Mesendoderm (in vitro differentiated cells): ENCODE results near the gene MYCL.

Source experiments
- DNase-seq: peaks from one replicate; pipeline ENCODE4 v3.0.0; 2013
- H2AK5ac ChIP-seq: 2 replicates; pipeline ENCODE4 v1.6.1; 2013; ENCODE audit warnings: low read length, inconsistent platforms
- H2BK120ac ChIP-seq: 2 replicates; pipeline ENCODE4 v1.6.1; 2013; ENCODE audit warnings: low read depth, mild to moderate bottlenecking, low read length, moderate library complexity, mixed read lengths
- H2BK15ac ChIP-seq: replicated peaks from 2 replicates; pipeline ENCODE4 v1.6.1; 2013; ENCODE audit warnings: low read depth, mild to moderate bottlenecking, moderate library complexity
- H2BK5ac ChIP-seq: 2 replicates; pipeline ENCODE4 v1.6.1; 2013; ENCODE audit warnings: low read length, inconsistent platforms
- H3K18ac ChIP-seq: 2 replicates; pipeline ENCODE4 v1.6.1; 2013; ENCODE audit warnings: mild to moderate bottlenecking, low read length, mixed read lengths
- H3K23ac ChIP-seq: one replicate; pipeline ENCODE4 v1.6.1; 2013; ENCODE audit warnings: low read length
- H3K27ac ChIP-seq: 2 replicates; pipeline ENCODE4 v1.5.1; 2013; ENCODE audit warnings: low read depth, mild to moderate bottlenecking, inconsistent platforms, low read length, moderate library complexity
- H3K27me3 ChIP-seq: 2 replicates; pipeline ENCODE4 v1.6.1; 2013; ENCODE audit warnings: low read length, control low read depth, mild to moderate bottlenecking, inconsistent platforms; ENCODE audit not compliant: insufficient read depth, poor library complexity
- H3K36me3 ChIP-seq: 2 replicates; pipeline ENCODE4 v1.6.1; 2013; ENCODE audit warnings: low read length, inconsistent platforms; ENCODE audit not compliant: control insufficient read depth, insufficient read depth
- H3K4ac ChIP-seq: one replicate; pipeline ENCODE4 v1.6.1; 2013; ENCODE audit warnings: low read depth, mild to moderate bottlenecking, low read length, moderate library complexity
- H3K4me1 ChIP-seq: 2 replicates; pipeline ENCODE4 v1.6.1; 2013; ENCODE audit warnings: low read depth, low read length, inconsistent platforms; ENCODE audit not compliant: control insufficient read depth
- H3K4me2 ChIP-seq: 2 replicates; pipeline ENCODE4 v1.6.1; 2013; ENCODE audit warnings: low read length
- H3K4me3 ChIP-seq: 2 replicates; pipeline ENCODE4 v1.5.1; 2013; ENCODE audit warnings: mild to moderate bottlenecking, low read length
- H3K56ac ChIP-seq: one replicate; pipeline ENCODE4 v1.6.1; 2013; ENCODE audit warnings: low read length
- H3K79me1 ChIP-seq: 2 replicates; pipeline ENCODE4 v1.6.1; 2013; ENCODE audit warnings: low read length, inconsistent platforms
- H3K79me2 ChIP-seq: 2 replicates; pipeline ENCODE4 v1.6.1; 2013; ENCODE audit warnings: mild to moderate bottlenecking, low read length; ENCODE audit not compliant: control insufficient read depth, insufficient read depth
- H3K9ac ChIP-seq: 2 replicates; pipeline ENCODE4 v1.6.1; 2013; ENCODE audit warnings: low read length, inconsistent platforms
- H4K5ac ChIP-seq: one replicate; pipeline ENCODE4 v1.6.1; 2013; ENCODE audit warnings: low read length
- H4K8ac ChIP-seq: one replicate; pipeline ENCODE4 v1.6.1; 2013; ENCODE audit warnings: low read depth, mild to moderate bottlenecking, control low read depth, low read length, moderate library complexity
- WGBS: extraction: QIAGEN DNeasy Blood & Tissue Kit; methylation state at CpG from one replicate; pipeline ENCODE4 v1.1.7; 2013; ENCODE audit warnings: low lambda C conversion rate, missing lambda C conversion rate; ENCODE audit not compliant: insufficient coverage; ENCODE audit errors: extremely low coverage; 5-methylcytosine and 5-hydroxymethylcytosine counted together

MYCL gene

GRCh38 chr1:39858315-39858714, 43.4 kb downstream of the MYCL start:
- no peak overlapping the region for H2BK120ac ChIP-seq
- no peaks in the 10 kb centered on the region for H3K4me1 ChIP-seq
- H3K27ac ChIP-seq = no peak overlapping the region
- H3K36me3 ChIP-seq = no peaks in the 10 kb centered on the region
- H3K56ac ChIP-seq = no peak overlapping the region
- H3K4me3 ChIP-seq = no peak overlapping the region
- no peak overlapping the region for H3K9ac ChIP-seq
- no peak overlapping the region for H2BK15ac ChIP-seq
- H3K4ac ChIP-seq = no peak overlapping the region
- H3K4me2 ChIP-seq = no peak overlapping the region
- no peak overlapping the region for H4K5ac ChIP-seq
- H3K79me2 ChIP-seq = peaks cover 17% of the 10 kb centered on the region
- no peak overlapping the region for H3K18ac ChIP-seq
- H3K23ac ChIP-seq = no peak overlapping the region
- H3K79me1 ChIP-seq = peaks cover 9% of the 10 kb centered on the region
- WGBS = no CpG with 5 or more reads among the region's 3 CpGs
- no peak for DNase-seq
- no peak overlapping the region for H2BK5ac ChIP-seq
- no peak overlapping the region for H2AK5ac ChIP-seq
- no peaks in the 10 kb centered on the region for H3K27me3 ChIP-seq
- no peak overlapping the region for H4K8ac ChIP-seq

- Histone ChIP-seq H3K23ac (no peak overlapping the region), H3K18ac (no peak overlapping the region), H3K27me3 (no peaks in the 10 kb centered on the region), H2BK5ac (no peak overlapping the region), H3K56ac (no peak overlapping the region), H3K79me2 (peaks cover 10% of the 10 kb centered on the region), H2BK120ac (no peak overlapping the region), H2AK5ac (no peak overlapping the region), H3K4ac (no peak overlapping the region), H3K4me3 (no peak overlapping the region), H3K4me1 (no peaks in the 10 kb centered on the region), H3K27ac (no peak overlapping the region), H3K79me1 (peaks cover 10% of the 10 kb centered on the region), H3K9ac (no peak overlapping the region), H3K4me2 (no peak overlapping the region), H2BK15ac (no peak overlapping the region), H3K36me3 (no peaks in the 10 kb centered on the region), H4K5ac (no peak overlapping the region), H4K8ac (no peak overlapping the region)
- DNase-seq = no peak
- WGBS = no CpG with 5 or more reads among the region's 3 CpGs
These were observed 44.4 kb downstream of the MYCL start for GRCh38 chr1:39857126-39857878.

GRCh38 chr1:39854738-39855137, 47.0 kb downstream of the MYCL start:
- Histone ChIP-seq H3K18ac (no peak overlapping the region), H3K79me1 (peaks cover 10% of the 10 kb centered on the region), H3K4me1 (no peaks in the 10 kb centered on the region), H3K4ac (no peak overlapping the region), H3K4me3 (no peak overlapping the region), H2BK15ac (no peak overlapping the region), H4K5ac (no peak overlapping the region), H4K8ac (no peak overlapping the region), H3K79me2 (peaks cover 8% of the 10 kb centered on the region), H3K9ac (no peak overlapping the region), H3K27ac (no peak overlapping the region), H3K4me2 (no peak overlapping the region), H3K36me3 (peaks cover under 1% of the 10 kb centered on the region), H2BK120ac (no peak overlapping the region), H3K56ac (no peak overlapping the region), H3K27me3 (no peaks in the 10 kb centered on the region), H3K23ac (no peak overlapping the region), H2AK5ac (no peak overlapping the region), H2BK5ac (no peak overlapping the region)
- DNase-seq = no peak
- WGBS = no CpG with 5 or more reads among the region's 8 CpGs

- Histone ChIP-seq H2BK120ac (no peak overlapping the region), H3K4me3 (no peak overlapping the region), H3K36me3 (peaks cover 2% of the 10 kb centered on the region), H4K8ac (no peak overlapping the region), H3K4me1 (no peaks in the 10 kb centered on the region), H3K4ac (no peak overlapping the region), H3K79me2 (peaks cover 8% of the 10 kb centered on the region), H3K9ac (no peak overlapping the region), H2BK5ac (no peak overlapping the region), H3K23ac (no peak overlapping the region), H3K27me3 (no peaks in the 10 kb centered on the region), H2AK5ac (no peak overlapping the region), H3K27ac (no peak overlapping the region), H3K18ac (no peak overlapping the region), H3K4me2 (no peak overlapping the region), H2BK15ac (no peak overlapping the region), H3K56ac (no peak overlapping the region), H3K79me1 (peaks cover 10% of the 10 kb centered on the region), H4K5ac (no peak overlapping the region)
- DNase-seq = no peak
These were observed 47.4 kb downstream of the MYCL start for GRCh38 chr1:39854314-39854713.

- H2AK5ac ChIP-seq = no peak overlapping the region
- no peak overlapping the region for H3K27ac ChIP-seq
- no peak overlapping the region for H3K4me3 ChIP-seq
- no peak overlapping the region for H2BK15ac ChIP-seq
- no peak for DNase-seq
- H3K79me2 ChIP-seq = peaks cover 4% of the 10 kb centered on the region
- no peak overlapping the region for H2BK120ac ChIP-seq
- H4K5ac ChIP-seq = no peak overlapping the region
- peaks cover 2% of the 10 kb centered on the region for H3K36me3 ChIP-seq
- H3K4me1 ChIP-seq = no peaks in the 10 kb centered on the region
- no peak overlapping the region for H2BK5ac ChIP-seq
- H3K56ac ChIP-seq = no peak overlapping the region
- no peak overlapping the region for H3K23ac ChIP-seq
- H3K27me3 ChIP-seq = no peaks in the 10 kb centered on the region
- peaks cover 8% of the 10 kb centered on the region for H3K79me1 ChIP-seq
- H3K4me2 ChIP-seq = no peak overlapping the region
- WGBS = no CpG with 5 or more reads among the region's 1 CpG
- H4K8ac ChIP-seq = no peak overlapping the region
- H3K9ac ChIP-seq = no peak overlapping the region
- H3K18ac ChIP-seq = no peak overlapping the region
- no peak overlapping the region for H3K4ac ChIP-seq
These were observed 48.8 kb downstream of the MYCL start for GRCh38 chr1:39852876-39853275.

- Histone ChIP-seq H2AK5ac (no peak overlapping the region), H3K4me2 (no peak overlapping the region), H2BK120ac (no peak overlapping the region), H3K79me1 (peaks cover 8% of the 10 kb centered on the region), H3K18ac (no peak overlapping the region), H3K23ac (no peak overlapping the region), H3K56ac (no peak overlapping the region), H4K5ac (no peak overlapping the region), H3K4me3 (no peak overlapping the region), H4K8ac (no peak overlapping the region), H2BK5ac (no peak overlapping the region), H3K4ac (no peak overlapping the region), H2BK15ac (no peak overlapping the region), H3K9ac (no peak overlapping the region), H3K27me3 (no peaks in the 10 kb centered on the region), H3K4me1 (no peaks in the 10 kb centered on the region), H3K27ac (no peak overlapping the region), H3K79me2 (peaks cover 4% of the 10 kb centered on the region), H3K36me3 (peaks cover 2% of the 10 kb centered on the region)
- DNase-seq = no peak
- WGBS = no CpG with 5 or more reads among the region's 5 CpGs
These were observed 49.4 kb downstream of the MYCL start for GRCh38 chr1:39852214-39852791.
